ENCODE data around the gene DOC2A. TPM values are rescaled to one million over a fixed set of nuclear protein-coding genes. Genes with fewer than 3 reads are reported as not detected.

DOC2A gene
- polyA plus RNA-seq, 1 donor from 2014 or later: 7.3 TPM

GRCh38 chr16:29990883-29991570 is 19.8 kb downstream of the DOC2A start:
- H3K27me3 ChIP-seq (ENCODE audit: insufficient read depth, low read depth, low read length): no peaks in the 10 kb centered on the region
- H3K4me3 ChIP-seq (ENCODE audit: low read length): no peak overlapping the region
- no peaks in the 10 kb centered on the region for H3K9me2 ChIP-seq (ENCODE audit: insufficient read depth, low read length)
- no peak overlapping the region for H2AFZ ChIP-seq (ENCODE audit: low read depth, low read length)
- H3F3A ChIP-seq (ENCODE audit: insufficient read depth, low read length, poor library complexity, severe bottlenecking): no peaks in the 10 kb centered on the region
- no peaks in the 10 kb centered on the region for H3K79me2 ChIP-seq (replicated peaks; ENCODE audit: insufficient read depth, low read length)
- no peak overlapping the region for H3K27ac ChIP-seq (ENCODE audit: low read length)
- H3K9ac ChIP-seq (ENCODE audit: low read length): no peak overlapping the region
- no peak overlapping the region for H3K4me2 ChIP-seq (ENCODE audit: low read length)
- no peak for TF ChIP-seq MXI1 (conservative IDR thresholded peaks at IDR 0.05; ENCODE audit: poor library complexity, severe bottlenecking)
- no peaks in the 10 kb centered on the region for H3K36me3 ChIP-seq (ENCODE audit: insufficient read depth, low read length)
- H4K20me1 ChIP-seq (ENCODE audit: insufficient read depth): no peaks in the 10 kb centered on the region
- H3K9me3 ChIP-seq (ENCODE audit: low read length): no peaks in the 10 kb centered on the region

- Histone ChIP-seq H3K4me2 (ENCODE audit: low read length) (no peak overlapping the region), H3K9me2 (ENCODE audit: insufficient read depth, low read length) (no peaks in the 10 kb centered on the region), H3K9ac (ENCODE audit: low read length) (no peak overlapping the region), H3K27ac (ENCODE audit: low read length) (no peak overlapping the region), H2AFZ (ENCODE audit: low read depth, low read length) (no peak overlapping the region), H4K20me1 (ENCODE audit: insufficient read depth) (no peaks in the 10 kb centered on the region), H3K36me3 (ENCODE audit: insufficient read depth, low read length) (no peaks in the 10 kb centered on the region), H3K79me2 (replicated peaks; ENCODE audit: insufficient read depth, low read length) (no peaks in the 10 kb centered on the region), H3F3A (ENCODE audit: insufficient read depth, low read length, poor library complexity, severe bottlenecking) (no peaks in the 10 kb centered on the region), H3K9me3 (ENCODE audit: low read length) (no peaks in the 10 kb centered on the region), H3K4me3 (ENCODE audit: low read length) (no peak overlapping the region), H3K27me3 (ENCODE audit: insufficient read depth, low read depth, low read length) (no peaks in the 10 kb centered on the region)
- no peak for TF ChIP-seq EP300 (conservative IDR thresholded peaks at IDR 0.05; ENCODE audit: poor library complexity, severe bottlenecking)
- no peak for TF ChIP-seq EZH2 (IDR thresholded peaks at IDR 0.05; ENCODE audit: borderline replicate concordance, insufficient read depth, low read length, poor library complexity, severe bottlenecking)
- no peak for TF ChIP-seq RAD21 (conservative IDR thresholded peaks at IDR 0.05)
- TF ChIP-seq REST (IDR thresholded peaks at IDR 0.05; ENCODE audit: borderline replicate concordance): no peak
- no peak for TF ChIP-seq CTCF (IDR thresholded peaks at IDR 0.05; ENCODE audit: poor library complexity, severe bottlenecking)
- no peak for TF ChIP-seq POLR2AphosphoS5 (IDR thresholded peaks at IDR 0.05)
- TF ChIP-seq SMC3 (conservative IDR thresholded peaks at IDR 0.05; ENCODE audit: poor library complexity): no peak
- TF ChIP-seq TAF1 (IDR thresholded peaks at IDR 0.05; ENCODE audit: low read depth): no peak
- no peak for TF ChIP-seq MXI1 (conservative IDR thresholded peaks at IDR 0.05; ENCODE audit: poor library complexity, severe bottlenecking)
These were observed 20.8 kb downstream of the DOC2A start for GRCh38 chr16:29990034-29990433.

Measured in neural cell (in vitro differentiated cells).